PC-3 (cell line): Measurements from ENCODE around the gene MYL11. TPM values are rescaled to one million over a fixed set of nuclear protein-coding genes. Genes with fewer than 3 reads are reported as not detected.
"Not testable (repeated sequence)": the region's sequence is repeated elsewhere in the genome, so short reads cannot be mapped to it uniquely, and the experiment has no call there.

Experiments used
- ATAC-seq: fragments of 200-7000 bp; cut with Tn5 transposase; 2 replicates; pipeline ENCODE4 v1.9.1; 2020; ENCODE audit warnings: mild to moderate bottlenecking, moderate library complexity
- BruUV-seq: library from RNA; stranded (reverse); fragments of 400-500 nt; replicated peaks from 2 replicates; lab custom pipeline; 2021; lab: Mats Ljungman, UMichigan
- CTCF ChIA-PET: fragments of 300-600 bp; sonication (Branson Sonifier 250); formaldehyde crosslinking; loops from one replicate; lab custom pipeline; 2022; ENCODE audit warnings: antibody characterized with exemption; lab: Charles Lee
- POLR2A ChIA-PET: fragments of 300-600 bp; sonication (Branson Sonifier 250); formaldehyde crosslinking; loops from one replicate; lab custom pipeline; 2022; ENCODE audit warnings: antibody characterized with exemption; ENCODE audit not compliant: unreplicated experiment; lab: Charles Lee
- DNase-seq: peaks from one replicate; pipeline ENCODE4 v3.0.0-alpha.2; 2015
- H2AFZ ChIP-seq: fragments of 300-600 bp; sonication (generic); 2 replicates; pipeline ENCODE4 v1.6.0; 2016; ENCODE audit warnings: antibody characterized with exemption, low read length
- H3F3A ChIP-seq: fragments of 300-600 bp; sonication (generic); one replicate; pipeline ENCODE4 v1.6.0; 2017; ENCODE audit warnings: antibody characterized with exemption, low read length, control low read depth, mild to moderate bottlenecking; ENCODE audit not compliant: unreplicated experiment
- H3K27ac ChIP-seq: fragments of 300-600 bp; sonication (generic); 2 replicates; pipeline ENCODE4 v1.5.1; 2016; ENCODE audit warnings: mild to moderate bottlenecking, low read length
- H3K27me3 ChIP-seq: fragments of 300-600 bp; sonication (generic); 2 replicates; pipeline ENCODE4 v1.6.1; 2016; ENCODE audit warnings: low read length, mixed read lengths
- H3K36me3 ChIP-seq: fragments of 300-600 bp; sonication (generic); 2 replicates; pipeline ENCODE4 v1.6.1; 2016; ENCODE audit warnings: low read depth, mixed run types, low read length, mixed read lengths
- H3K4me1 ChIP-seq: fragments of 300-600 bp; sonication (generic); 2 replicates; pipeline ENCODE4 v1.5.1; 2016; ENCODE audit warnings: low read length; ENCODE audit not compliant: insufficient read depth
- H3K4me2 ChIP-seq: fragments of 300-600 bp; sonication (generic); 2 replicates; pipeline ENCODE4 v1.6.0; 2016; ENCODE audit warnings: low read length
- H3K4me3 ChIP-seq: fragments of 300-600 bp; sonication (generic); 2 replicates; pipeline ENCODE4 v1.5.1; 2016; ENCODE audit warnings: mild to moderate bottlenecking, low read length, mixed read lengths
- H3K79me2 ChIP-seq: fragments of 300-600 bp; sonication (generic); 2 replicates; pipeline ENCODE4 v1.6.1; 2017; ENCODE audit warnings: low read length, mixed read lengths
- H3K9ac ChIP-seq: fragments of 300-600 bp; sonication (generic); 2 replicates; pipeline ENCODE4 v1.6.0; 2016; ENCODE audit warnings: mild to moderate bottlenecking, low read length
- H3K9me2 ChIP-seq: fragments of 300-600 bp; sonication (generic); replicated peaks from 2 replicates; pipeline ENCODE4 v1.6.1; 2016; ENCODE audit warnings: mixed run types, low read length, mixed read lengths
- H3K9me3 ChIP-seq: fragments of 300-600 bp; sonication (generic); 2 replicates; pipeline ENCODE4 v1.6.1; 2016; ENCODE audit warnings: low read length, mixed read lengths
- H4K20me1 ChIP-seq: fragments of 300-600 bp; sonication (generic); 2 replicates; pipeline ENCODE4 v1.6.1; 2016; ENCODE audit warnings: low read length, mixed read lengths
- CTCF ChIP-seq: fragments of 300-600 bp; sonication (generic); conservative IDR thresholded peaks from 2 replicates; pipeline ENCODE4 v1.5.1; 2017; ENCODE audit warnings: antibody characterized with exemption, low read depth, mild to moderate bottlenecking, low read length
- EZH2 ChIP-seq: fragments of 300-600 bp; sonication (generic); IDR thresholded peaks from one replicate; pipeline ENCODE4 v1.6.1; 2017; ENCODE audit warnings: antibody characterized with exemption, mild to moderate bottlenecking, low read length; ENCODE audit not compliant: unreplicated experiment
- EZH2phosphoT487 ChIP-seq: fragments of 300-600 bp; sonication (generic); IDR thresholded peaks from 2 replicates; pipeline ENCODE4 v1.6.1; 2018; ENCODE audit warnings: mild to moderate bottlenecking, antibody characterized with exemption, low read length, borderline replicate concordance
- intact Hi-C: fragments of 100-400 bp; cut with micrococcal nuclease; formaldehyde crosslinking; loops from 2 replicates; pipeline ENCODE4 v1.9.0; 2023
- total RNA-seq: library from RNA; depleted of rRNA; stranded (reverse); fragments of >200 nt; gene quantifications from 2 replicates; pipeline ENCODE4 v1.2.3, GENCODE V29; 2014

Gene MYL11
- total RNA-seq, 1 experiment from 2014 or later: not detected

- POLR2A ChIA-PET: interaction anchor here (0.6 kb wide), 1 partner anchor 352 kb away, joined by 4 read pairs; the partner anchor contains the start of gene PHKG2
Observed at GRCh38 chr16:30395992-30396585, 21.5 kb downstream of the MYL11 start.

DNA sequence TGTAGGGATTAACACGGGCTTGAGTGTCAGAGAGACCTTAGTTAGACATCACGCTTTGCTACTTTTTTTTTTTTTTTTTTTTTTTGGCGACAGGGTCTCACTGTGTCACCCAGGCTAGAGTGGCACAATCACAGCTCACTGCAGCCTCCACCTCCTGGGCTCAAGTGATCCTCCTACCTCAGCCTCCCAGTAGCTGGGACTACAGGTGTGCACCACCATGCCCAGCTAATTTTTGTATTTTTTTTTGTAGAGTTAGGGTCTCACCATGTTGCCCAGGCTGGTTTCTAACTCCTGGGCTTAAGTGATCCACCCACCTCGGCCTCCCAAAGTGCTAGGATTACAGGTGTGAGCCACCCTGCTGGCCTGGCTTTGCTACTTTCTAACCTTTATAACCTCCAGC is 22.0 kb downstream of the MYL11 start:
- H2AFZ ChIP-seq, H3K4me1 ChIP-seq, H3K9me3 ChIP-seq, H3K27ac ChIP-seq, H3K27me3 ChIP-seq, H3K9me2 ChIP-seq, intact Hi-C loops, DNase-seq, H3K36me3 ChIP-seq, H3F3A ChIP-seq, H3K9ac ChIP-seq, BruUV-seq, H4K20me1 ChIP-seq, ATAC-seq: not testable (repeated sequence)
- H3K79me2 ChIP-seq: peaks cover 20% of the 10 kb centered on the region
- POLR2A ChIA-PET: interaction anchor here (0.6 kb wide), 1 partner anchor 351 kb away, joined by 4 read pairs; the partner anchor contains the start of gene PHKG2
- peak overlapping the region; percentile 84 for H3K4me3 ChIP-seq
- H3K4me2 ChIP-seq: peak overlapping the region; percentile 93
- CTCF ChIA-PET: interaction anchor here (0.8 kb wide), 1 partner anchor 13 kb away, joined by 4 read pairs; no protein-coding TSS in a partner anchor

More at GRCh38 chr16:30395992-30396585, 21.5 kb downstream of the MYL11 start:
- Histone ChIP-seq H4K20me1 (no peaks in the 10 kb centered on the region), H3F3A (no peaks in the 10 kb centered on the region), H2AFZ (peak overlapping the region; percentile 66), H3K4me1 (0 out of 2 replicates have a peak, but pooled peaks cover 4% of the 10 kb centered on the region), H3K4me2 (peak overlapping the region; percentile 93), H3K9me3 (no peaks in the 10 kb centered on the region), H3K4me3 (peak overlapping the region; percentile 84), H3K36me3 (no peaks in the 10 kb centered on the region), H3K79me2 (peaks cover 20% of the 10 kb centered on the region), H3K9me2 (no peaks in the 10 kb centered on the region), H3K9ac (peak overlapping the region; percentile 68), H3K27ac (0 out of 2 replicates have a peak overlapping the region, but pooled peaks have one; percentile 4), H3K27me3 (no peaks in the 10 kb centered on the region)
- TF ChIP-seq EZH2 (no peak), CTCF (no peak), EZH2phosphoT487 (no peak)
- CTCF ChIA-PET: interaction anchor here (0.8 kb wide), 1 partner anchor 13 kb away, joined by 4 read pairs; no protein-coding TSS in a partner anchor
- intact Hi-C loops: loop anchor here (2.0 kb wide), 1 partner anchor 17 kb away; no protein-coding TSS in a partner anchor
- ATAC-seq (no peak), DNase-seq (no peak)
- BruUV-seq: TSS peak; percentile 44

DNA sequence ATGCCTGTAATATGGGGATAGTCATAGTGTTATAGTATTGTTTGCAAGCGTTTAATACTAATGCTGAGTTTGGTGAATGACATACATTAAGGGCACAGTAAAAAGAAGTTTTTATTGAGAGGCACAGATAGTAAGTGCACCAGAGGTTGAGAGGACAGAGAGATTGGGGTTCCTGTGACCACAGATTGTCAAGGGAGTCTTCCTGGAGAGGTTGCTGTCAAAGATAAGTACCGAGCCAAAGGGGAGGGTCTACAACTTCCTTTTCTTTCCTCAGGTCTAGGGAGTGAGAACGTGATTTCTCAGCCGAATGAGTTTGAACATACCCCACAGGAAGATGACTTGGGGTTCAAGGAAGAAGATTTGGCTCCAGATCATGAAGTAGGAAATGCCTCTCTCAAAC is 22.5 kb downstream of the MYL11 start:
- peak overlapping the region; percentile 84; the same call in 1 of the 2 replicates for H3K4me3 ChIP-seq
- H3K9me3 ChIP-seq: no peaks in the 10 kb centered on the region
- DNase-seq (no peak), ATAC-seq (no peak)
- H3K4me1 ChIP-seq: 0 out of 2 replicates have a peak, but pooled peaks cover 4% of the 10 kb centered on the region
- no peaks in the 10 kb centered on the region for H3K27me3 ChIP-seq
- no peak for TF ChIP-seq EZH2phosphoT487
- H3K36me3 ChIP-seq: no peaks in the 10 kb centered on the region
- H3K9me2 ChIP-seq: no peaks in the 10 kb centered on the region
- no peak overlapping the region for H2AFZ ChIP-seq
- H3K79me2 ChIP-seq: peaks cover 20% of the 10 kb centered on the region
- no peak overlapping the region for H3K9ac ChIP-seq
- H4K20me1 ChIP-seq: no peaks in the 10 kb centered on the region
- H3K27ac ChIP-seq: no peak overlapping the region
- POLR2A ChIA-PET: no interaction called here
- no TSS peak for BruUV-seq
- H3F3A ChIP-seq: no peaks in the 10 kb centered on the region
- CTCF ChIA-PET: no interaction called here
- intact Hi-C loops: no loop called here
- peak overlapping the region; percentile 93; the same call in 1 of the 2 replicates for H3K4me2 ChIP-seq
